ENCODE data around the gene HABP4.

DNA sequence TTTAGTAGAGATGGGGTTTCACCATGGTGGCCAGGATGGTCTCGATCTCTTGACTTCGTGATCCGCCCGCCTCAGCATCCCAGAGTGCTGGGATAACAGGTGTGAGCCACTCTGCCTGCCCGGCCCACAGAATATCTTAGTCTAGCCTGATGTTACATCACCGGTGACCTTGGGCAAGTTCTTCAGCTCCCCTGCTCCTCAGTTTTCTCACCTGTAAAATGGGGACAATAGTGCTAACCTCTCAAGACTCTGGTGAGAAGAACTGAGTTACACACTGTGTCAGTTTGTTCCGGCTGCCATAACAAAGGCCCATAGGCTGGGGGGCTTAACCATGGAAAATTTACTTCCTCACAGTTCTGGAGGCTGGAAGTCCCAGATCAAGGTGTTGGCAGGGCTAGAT, 12.5 kb upstream of the HABP4 start:
- TF ChIP-seq POLR2A (IDR thresholded peaks at IDR 0.05): no peak
- TF ChIP-seq, protein P1, sequence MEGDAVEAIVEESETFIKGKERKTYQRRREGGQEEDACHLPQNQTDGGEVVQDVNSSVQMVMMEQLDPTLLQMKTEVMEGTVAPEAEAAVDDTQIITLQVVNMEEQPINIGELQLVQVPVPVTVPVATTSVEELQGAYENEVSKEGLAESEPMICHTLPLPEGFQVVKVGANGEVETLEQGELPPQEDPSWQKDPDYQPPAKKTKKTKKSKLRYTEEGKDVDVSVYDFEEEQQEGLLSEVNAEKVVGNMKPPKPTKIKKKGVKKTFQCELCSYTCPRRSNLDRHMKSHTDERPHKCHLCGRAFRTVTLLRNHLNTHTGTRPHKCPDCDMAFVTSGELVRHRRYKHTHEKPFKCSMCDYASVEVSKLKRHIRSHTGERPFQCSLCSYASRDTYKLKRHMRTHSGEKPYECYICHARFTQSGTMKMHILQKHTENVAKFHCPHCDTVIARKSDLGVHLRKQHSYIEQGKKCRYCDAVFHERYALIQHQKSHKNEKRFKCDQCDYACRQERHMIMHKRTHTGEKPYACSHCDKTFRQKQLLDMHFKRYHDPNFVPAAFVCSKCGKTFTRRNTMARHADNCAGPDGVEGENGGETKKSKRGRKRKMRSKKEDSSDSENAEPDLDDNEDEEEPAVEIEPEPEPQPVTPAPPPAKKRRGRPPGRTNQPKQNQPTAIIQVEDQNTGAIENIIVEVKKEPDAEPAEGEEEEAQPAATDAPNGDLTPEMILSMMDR (IDR thresholded peaks at IDR 0.05): no peak
